DOHH2 (cell line): ENCODE data around the gene C3orf52.
"Not testable (repeated sequence)": the region's sequence is repeated elsewhere in the genome, so short reads cannot be mapped to it uniquely, and the experiment has no call there.

Experiments used
- EZH2phosphoT487 ChIP-seq: fragments of 200-600 bp; sonication (generic); IDR thresholded peaks from 2 replicates; pipeline ENCODE4 v1.6.1; 2017; ENCODE audit warnings: borderline replicate concordance, mild to moderate bottlenecking, antibody characterized with exemption, low read length, moderate library complexity, mixed read lengths
- TF ChIP-seq, protein P1 (sequence below): fragments of 200-600 bp; sonication (generic); IDR thresholded peaks from one replicate; pipeline ENCODE4 v1.5.1; 2014; ENCODE audit warnings: antibody characterized with exemption, mild to moderate bottlenecking, low read depth, low read length; ENCODE audit not compliant: poor library complexity, severe bottlenecking

- TF ChIP-seq, protein P1, sequence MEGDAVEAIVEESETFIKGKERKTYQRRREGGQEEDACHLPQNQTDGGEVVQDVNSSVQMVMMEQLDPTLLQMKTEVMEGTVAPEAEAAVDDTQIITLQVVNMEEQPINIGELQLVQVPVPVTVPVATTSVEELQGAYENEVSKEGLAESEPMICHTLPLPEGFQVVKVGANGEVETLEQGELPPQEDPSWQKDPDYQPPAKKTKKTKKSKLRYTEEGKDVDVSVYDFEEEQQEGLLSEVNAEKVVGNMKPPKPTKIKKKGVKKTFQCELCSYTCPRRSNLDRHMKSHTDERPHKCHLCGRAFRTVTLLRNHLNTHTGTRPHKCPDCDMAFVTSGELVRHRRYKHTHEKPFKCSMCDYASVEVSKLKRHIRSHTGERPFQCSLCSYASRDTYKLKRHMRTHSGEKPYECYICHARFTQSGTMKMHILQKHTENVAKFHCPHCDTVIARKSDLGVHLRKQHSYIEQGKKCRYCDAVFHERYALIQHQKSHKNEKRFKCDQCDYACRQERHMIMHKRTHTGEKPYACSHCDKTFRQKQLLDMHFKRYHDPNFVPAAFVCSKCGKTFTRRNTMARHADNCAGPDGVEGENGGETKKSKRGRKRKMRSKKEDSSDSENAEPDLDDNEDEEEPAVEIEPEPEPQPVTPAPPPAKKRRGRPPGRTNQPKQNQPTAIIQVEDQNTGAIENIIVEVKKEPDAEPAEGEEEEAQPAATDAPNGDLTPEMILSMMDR = not testable (repeated sequence)
- not testable (repeated sequence) for TF ChIP-seq EZH2phosphoT487
Measured at GRCh38 chr3:112072387-112073060, 13.7 kb upstream of the C3orf52 start.
